GM19395 (cell line): ENCODE results near the gene ACBD4.

Source experiments
- ATAC-seq: cut with Tn5 transposase; IDR thresholded peaks from one replicate; pipeline ENCODE4 v1.9.1; 2021; ENCODE audit warnings: mild to moderate bottlenecking, moderate library complexity; ENCODE audit not compliant: unreplicated experiment

ACBD4 gene

DNA sequence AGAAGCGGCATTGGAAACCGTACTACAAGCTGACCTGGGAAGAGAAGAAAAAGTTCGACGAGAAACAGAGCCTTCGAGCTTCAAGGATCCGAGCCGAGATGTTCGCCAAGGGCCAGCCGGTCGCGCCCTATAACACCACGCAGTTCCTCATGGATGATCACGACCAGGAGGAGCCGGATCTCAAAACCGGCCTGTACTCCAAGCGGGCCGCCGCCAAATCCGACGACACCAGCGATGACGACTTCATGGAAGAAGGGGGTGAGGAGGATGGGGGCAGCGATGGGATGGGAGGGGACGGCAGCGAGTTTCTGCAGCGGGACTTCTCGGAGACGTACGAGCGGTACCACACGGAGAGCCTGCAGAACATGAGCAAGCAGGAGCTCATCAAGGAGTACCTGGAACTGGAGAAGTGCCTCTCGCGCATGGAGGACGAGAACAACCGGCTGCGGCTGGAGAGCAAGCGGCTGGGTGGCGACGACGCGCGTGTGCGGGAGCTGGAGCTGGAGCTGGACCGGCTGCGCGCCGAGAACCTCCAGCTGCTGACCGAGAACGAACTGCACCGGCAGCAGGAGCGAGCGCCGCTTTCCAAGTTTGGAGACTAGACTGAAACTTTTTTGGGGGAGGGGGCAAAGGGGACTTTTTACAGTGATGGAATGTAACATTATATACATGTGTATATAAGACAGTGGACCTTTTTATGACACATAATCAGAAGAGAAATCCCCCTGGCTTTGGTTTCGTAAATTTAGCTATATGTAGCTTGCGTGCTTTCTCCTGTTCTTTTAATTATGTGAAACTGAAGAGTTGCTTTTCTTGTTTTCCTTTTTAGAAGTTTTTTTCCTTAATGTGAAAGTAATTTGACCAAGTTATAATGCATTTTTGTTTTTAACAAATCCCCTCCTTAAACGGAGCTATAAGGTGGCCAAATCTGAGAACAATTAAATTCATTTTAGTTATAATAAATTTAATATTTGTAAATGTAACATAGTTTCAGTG, 14.5 kb downstream of the ACBD4 start:
- no peak for ATAC-seq

DNA sequence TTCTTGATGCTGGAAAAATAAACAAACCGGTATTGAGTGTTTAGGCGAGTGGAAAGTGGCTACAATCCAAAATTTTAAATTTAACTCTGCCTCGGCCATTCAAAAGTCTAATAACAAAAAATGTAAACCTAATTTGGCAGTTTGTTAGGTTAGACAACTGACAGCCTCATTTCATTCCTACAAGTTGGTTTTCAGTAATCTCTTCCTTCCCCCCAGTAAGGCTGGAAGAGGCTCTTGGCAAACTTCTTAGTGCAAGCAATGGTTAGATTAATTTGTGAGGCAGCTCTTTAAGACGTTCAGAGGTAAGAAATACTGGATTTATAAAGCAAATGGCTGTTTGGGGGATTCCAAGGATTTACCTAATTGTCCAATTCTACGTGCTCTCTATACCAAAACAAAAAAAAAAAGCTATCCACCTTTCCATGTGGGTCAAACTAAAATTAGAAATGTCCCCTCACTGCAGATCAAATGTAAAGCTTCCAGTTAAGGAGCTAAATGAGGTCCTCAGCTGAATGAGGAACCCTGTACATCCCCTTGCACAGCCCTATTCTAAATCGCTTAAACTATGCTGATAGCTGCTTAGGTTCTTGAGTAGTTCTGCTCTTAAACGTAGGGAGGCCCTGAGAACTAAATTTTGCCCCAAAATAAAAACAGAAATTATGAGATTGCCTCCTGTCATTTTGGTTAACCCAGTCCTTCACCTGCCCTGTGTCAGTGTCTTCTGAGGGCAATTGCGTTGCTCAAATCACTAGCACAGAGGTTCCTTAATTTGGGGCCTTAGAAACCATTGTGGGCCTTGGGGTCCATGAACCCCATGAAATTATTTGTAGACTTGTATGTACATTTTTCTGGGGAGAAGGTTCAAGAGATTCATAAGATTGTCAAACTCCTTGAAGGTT, 15.7 kb downstream of the ACBD4 start:
- ATAC-seq: no peak

DNA sequence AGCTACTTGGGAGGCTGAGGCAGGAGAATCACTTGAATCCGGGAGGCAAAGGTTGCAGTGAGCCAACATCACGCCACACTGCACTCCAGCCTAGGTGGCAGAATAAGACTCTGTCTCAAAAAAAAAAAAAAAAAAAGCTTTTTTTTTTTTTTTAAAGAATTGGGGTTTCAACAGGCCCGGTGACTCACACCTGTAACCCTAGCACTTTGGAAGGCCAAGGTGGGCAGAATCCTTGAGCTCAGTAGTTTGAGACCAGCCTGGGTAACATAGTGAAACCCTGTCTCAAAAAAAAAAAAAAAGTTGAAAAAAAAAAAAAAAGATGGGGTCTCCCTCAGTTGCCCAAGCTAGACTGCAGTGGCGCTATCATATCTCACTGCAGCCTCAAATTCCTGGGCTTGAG, 19.5 kb downstream of the ACBD4 start:
- no peak for ATAC-seq

DNA sequence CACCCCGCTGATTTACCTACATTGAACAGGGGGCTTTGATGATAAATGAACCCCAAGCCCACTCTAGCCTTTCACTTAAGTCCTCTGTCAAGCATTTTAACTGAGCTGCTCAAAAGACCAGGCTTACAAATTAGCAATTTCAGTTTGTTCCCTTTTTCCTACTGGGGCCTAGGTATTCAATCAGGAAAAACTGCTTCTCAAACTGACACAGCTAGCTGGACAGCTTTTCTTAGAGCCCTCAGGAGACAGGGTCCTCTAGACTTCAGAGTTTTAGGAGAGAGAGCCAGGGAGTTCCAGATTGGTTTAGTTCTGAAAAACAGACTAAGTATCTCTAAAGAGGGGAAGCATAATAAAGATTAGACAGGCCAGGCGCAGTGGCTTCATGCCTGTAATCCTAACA, 20.0 kb downstream of the ACBD4 start:
- ATAC-seq: no peak

DNA sequence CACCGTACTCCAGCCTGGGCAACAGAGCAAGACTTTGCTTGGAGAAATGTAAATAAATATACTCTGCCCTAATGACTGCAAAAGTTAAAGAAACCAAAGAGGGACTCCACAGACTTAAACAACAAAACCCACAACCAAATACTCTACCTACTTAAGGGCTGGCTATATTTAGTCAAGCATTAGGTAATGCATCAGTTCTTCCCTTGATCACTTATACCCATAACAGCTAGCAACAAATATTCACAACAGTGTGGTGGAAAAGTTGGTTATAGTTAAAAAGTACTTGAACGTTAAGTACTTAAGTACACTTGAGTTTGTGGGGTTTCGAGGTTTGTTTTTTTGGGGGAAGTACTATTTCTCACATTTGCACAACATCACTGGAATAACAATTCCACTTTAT, 20.8 kb downstream of the ACBD4 start:
- no peak for ATAC-seq

DNA sequence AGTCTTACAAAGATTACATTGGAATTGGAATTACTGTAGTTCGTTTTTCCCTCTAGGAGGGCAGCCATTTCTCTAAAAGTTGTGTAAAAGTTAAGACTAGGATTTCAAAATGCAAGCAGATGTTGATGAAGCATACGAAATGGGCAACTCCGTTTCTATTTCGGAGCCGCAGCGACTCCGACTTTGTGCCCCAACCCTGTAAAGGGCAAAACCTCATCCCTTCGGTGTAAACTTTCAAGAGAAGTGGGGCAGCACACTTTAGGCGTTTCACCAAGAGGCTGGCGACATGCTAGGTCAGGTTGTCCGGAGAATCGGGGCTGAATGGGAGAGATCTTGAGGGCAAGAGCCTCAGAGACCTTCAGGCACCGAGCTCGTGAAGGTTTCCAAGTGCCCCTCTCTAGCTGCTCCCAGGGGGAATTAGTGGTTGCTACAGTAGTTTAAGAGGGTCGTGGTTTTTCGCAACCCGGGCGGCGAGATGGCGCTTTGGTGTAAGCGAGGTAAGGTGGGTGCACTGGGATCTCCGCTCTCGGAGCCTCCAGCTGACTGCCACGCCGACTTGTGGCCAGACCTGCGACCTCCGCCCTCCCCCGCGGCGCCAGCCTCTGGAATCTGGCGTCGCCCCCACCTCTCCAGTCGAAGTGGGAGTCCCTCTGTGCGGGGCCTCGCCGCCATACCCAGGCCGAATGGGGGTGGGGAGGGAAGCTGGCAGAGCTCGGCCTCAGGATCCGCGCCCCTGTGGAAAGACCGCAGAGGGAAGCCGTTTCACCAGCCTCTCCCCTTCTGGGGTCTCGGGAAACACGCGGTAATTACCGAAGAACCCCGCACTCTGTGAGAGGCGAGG, 25.2 kb downstream of the ACBD4 start:
- peak; percentile 13 for ATAC-seq

DNA sequence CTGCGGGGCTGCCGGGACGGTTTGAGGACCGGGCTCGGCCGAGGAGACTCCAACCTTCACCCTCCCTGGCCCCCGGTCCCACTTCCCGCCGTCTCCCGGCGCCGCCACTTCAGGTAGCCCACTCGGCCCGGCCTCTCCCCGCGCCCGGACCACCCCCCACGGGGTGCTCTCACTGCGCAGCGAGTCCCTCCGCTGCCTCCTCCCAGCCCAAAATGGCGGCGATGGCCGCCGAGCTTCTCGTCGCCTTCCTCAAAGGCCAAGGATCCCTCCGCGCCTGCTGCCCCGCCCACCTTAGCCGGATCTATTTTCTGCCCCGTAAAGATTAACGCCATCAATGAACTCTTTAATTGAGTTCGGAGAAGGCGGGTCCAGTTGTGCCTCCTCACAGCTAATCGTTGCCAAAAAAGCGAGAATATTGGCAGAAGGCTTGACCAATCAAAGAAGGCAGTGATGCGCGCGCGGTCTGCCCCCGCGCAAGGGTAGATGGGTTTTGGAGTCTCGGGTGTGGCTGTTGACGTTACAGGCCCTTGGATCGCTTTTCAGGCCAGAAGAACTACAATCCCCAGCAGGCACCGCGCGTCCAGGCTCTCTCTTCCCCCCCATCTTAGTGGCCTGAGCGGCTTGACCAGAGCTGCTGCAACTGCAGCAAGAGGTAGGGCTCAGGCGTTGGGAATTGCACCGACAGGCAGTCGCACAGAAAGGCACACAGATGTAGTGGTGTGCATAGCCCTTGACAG, 26.0 kb downstream of the ACBD4 start, which contains the start of gene HEXIM2:
Gene HEXIM2 (plus strand): TSS at position 588 of the 737 bp plus-strand sequence. CDS start 919 bp downstream, outside the sequence.
- ATAC-seq: peak; percentile 88

DNA sequence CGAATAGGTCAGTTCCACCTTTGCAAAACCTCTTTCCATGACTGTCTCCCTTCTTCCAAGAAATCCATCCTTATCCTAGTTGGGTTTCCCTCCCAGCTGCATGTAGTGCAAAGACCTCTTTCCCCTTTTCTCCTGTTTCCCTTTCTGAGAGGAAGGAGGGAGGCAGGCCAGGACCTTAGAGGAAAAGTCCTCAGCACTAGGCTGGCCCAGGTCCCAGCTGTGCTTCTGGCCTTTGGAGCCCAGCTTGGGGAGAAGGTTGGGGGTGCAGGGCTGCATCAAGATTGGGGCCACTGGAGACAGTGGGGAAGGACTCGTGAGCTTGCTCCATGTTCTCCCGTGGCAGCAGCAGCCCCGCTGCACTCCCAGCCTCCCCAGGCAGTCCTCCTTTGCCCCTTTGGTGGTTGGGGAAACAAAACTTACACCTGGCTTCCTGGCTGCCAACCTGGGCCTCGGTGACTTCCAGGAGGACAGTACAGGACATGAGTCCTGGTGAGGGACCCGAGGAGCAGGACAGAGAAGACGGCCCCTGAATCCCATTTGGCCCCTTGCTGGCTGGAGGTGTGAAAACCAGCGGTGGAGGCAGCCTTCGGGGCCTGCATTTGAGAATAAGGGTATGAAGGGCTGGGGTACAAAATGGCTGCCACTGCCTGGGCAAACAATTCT, 26.7 kb downstream of the ACBD4 start:
- ATAC-seq: no peak

DNA sequence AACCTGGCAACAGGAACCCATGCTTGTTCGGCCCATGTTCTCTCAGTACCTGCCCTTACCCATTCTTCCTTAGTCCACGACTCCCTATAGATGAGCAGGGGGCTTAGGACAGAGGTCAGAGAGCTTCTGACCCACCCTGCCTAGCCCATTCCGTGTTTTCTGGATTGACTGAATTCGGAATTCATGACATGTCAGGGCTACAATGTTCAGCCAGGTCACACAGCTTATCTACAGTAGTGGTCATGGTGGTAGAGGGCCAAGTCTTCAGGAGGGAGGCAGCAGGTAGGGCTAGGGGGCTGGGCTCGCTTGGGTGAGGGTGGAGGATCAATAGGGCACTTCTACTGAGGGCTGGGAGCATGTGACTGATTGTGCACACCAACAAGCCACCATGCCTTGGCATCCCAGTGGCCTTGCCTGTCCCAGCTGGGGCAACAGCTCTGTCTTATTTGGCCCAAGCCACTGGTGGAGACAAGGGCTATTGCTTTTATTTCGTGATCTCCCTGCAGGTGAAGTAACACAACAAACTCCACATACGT, 29.3 kb downstream of the ACBD4 start:
- no peak for ATAC-seq

DNA sequence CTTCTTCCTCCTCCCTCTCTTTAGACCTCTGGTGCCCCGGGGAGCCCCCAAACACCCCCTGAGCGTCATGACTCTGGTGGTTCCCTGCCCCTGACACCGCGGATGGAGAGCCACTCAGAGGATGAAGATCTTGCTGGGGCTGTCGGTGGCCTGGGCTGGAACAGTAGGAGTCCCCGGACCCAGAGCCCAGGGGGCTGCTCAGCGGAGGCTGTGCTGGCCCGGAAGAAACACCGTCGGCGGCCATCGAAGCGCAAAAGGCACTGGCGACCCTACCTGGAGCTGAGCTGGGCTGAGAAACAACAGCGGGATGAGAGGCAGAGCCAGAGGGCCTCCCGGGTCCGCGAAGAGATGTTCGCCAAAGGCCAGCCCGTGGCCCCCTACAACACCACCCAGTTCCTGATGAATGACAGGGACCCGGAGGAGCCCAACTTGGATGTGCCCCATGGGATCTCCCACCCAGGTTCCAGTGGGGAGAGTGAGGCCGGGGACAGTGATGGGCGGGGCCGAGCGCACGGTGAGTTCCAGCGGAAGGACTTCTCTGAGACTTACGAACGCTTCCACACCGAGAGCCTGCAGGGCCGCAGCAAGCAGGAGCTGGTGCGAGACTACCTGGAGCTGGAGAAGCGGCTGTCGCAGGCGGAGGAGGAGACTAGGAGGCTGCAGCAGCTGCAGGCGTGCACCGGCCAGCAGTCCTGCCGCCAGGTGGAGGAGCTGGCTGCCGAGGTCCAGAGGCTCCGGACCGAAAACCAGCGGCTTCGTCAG, 33.7 kb downstream of the ACBD4 start:
- no peak for ATAC-seq

DNA sequence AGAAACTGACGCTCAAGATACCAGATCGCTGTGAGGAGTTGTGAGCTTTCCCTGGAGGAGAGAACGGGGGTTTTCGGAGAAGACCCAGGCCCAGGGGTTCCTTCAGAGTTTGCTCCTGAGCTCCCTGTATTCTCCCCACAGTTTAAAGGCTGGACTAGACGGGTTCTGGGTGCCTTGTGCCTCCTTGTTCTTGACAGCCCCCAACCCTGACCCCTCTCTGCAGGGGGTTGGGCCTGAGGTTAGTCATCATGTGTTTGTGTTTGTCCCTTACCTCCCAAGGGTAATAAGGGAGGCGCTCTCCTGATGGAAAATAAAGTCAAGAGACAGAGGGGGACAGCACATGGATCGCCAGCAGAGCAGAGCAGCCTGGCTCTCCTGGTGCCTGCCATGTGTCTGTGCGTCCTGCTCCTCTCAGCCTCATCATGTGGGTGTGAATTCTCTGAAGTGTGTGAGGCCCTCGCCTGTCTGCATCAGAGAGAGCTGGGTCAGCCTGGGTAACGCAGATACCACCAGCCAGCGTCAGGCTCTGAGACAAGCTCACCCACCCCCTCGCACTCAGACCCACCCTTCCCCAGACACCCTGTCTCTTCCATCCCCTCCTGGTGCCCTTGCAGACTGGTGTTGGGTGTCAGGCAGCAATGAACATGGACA, 34.9 kb downstream of the ACBD4 start:
- ATAC-seq: no peak

DNA sequence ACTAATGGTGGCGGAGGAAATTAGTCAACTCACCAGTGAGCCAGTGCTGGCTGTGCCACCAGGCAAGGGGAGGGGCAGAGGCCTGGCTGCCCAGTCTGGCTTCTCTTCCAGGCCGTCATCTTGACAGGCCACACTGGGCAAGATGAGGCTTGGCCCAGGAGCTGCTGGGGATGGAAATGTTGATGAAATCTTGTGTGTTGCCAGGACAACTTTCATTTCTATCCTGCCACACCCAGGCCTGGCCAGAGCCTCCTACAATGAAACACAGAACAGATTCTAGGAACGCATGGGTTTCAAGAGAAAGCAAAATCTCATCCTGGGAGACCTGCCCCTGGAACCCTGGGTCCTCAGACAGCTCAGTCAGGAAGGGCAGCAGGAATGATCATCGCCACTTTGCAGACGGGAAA, 35.4 kb downstream of the ACBD4 start:
- no peak for ATAC-seq

DNA sequence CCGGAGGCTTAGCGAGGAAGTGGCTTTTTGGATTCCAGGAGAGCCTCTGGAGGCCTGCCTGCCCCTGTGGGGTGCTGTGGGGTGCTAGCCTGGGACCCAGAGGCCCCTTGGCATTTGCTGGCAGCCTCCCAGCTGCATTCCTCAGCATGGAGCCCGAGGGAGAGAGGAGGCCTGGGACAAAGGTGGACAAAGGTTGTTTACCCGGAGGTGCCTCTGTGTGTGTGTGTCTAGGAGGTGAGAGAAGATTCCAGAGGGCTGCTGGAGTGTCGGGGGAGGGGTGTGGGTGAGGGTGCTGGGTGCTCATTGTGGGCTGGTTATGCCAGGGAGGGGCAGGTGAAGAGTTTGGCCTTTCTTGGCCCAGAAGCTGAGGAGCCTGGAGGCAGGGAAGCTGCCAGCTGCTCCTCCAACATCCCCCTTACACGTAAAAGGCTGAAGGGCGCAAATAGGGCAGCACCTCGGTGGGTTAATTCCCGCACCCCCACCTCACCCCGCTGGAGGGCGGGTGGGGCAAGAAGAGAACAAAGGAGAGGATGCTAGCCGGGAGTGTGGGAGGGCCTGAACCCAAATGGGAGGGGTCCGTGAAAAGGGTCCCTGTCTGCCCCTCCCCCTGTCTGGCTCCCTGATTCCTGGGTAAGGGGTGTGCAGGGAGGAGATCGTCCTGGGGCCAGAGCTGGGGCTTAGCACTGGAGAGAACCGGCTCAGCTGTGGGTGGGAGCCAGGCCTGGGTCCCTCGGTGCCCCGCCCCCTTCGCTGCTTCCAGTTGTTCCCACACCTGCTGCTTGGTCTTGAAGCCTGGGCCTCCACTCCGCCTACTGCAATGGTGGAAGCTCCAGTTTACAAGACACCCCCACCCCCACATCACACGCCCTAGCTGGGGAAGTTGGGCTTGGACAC, 36.1 kb downstream of the ACBD4 start:
- no peak for ATAC-seq

DNA sequence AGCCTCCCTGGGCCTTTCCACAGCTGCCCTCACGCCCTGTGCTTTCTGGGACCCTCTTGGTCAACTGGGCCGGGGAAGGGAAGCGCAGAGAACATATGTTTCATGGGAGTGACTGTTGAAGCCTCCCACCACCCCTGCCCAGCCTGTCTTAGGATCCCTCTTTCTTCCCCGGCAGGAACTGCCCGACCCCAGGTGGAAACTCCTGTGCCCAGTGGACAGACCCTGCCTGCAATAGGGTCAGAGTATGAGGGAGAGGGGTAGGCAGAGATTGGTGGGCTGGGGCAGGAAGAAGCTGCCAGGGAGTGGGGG, 36.7 kb downstream of the ACBD4 start:
- no peak for ATAC-seq

DNA sequence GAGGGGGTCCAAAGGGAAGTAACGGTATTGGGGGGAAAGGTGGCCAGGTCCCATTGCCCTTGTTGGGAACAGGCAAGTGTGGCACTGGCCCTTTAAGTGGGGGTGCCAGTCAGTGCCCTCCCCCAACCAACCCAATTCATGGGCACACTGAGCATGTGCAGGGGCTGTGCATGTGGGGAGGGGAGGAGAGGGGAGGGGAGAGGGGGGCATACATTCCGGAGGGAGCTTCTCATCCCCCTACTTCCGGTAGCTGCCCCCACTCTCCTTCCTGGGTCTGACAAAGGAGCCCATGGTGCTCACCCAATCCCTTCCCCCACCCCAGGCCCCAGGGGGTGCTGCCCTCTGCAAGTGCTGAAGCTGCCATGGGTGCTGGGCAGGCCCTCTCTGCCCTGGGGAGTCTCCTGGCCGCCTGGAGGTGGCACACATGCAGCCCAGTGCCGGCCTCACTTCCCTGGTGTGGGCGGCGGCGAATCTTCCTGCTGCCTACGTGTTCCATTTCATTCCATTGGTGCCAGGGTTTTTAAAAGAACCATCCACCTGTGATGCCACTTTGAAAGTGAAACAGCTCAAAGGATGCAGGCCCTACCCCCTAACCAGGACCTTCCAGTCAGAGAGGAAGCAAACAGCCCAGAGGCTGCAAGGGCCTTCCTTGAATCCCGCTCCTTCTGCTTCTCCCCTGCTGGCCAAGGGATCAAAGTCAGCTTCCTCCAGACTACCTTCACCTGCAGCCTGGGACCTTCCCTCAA, 37.2 kb downstream of the ACBD4 start:
- ATAC-seq: no peak

DNA sequence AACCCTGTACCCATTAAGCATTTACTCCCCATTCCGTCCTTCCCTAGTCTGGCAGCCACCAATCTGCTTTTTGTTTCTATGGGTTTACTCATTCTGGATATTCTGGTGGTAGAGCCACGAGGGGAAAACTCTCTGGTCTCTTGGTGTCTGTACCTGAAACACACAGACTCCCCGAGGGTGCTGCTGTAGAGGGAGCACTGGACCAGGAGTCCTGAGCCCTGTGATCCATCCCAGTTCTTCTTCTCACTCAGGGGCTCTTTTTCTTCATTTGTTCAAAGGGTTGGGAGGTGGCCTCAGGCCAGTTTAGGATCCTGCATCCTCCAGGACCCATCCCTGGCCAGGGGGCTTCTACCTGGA, 40.2 kb downstream of the ACBD4 start:
- ATAC-seq: no peak

DNA sequence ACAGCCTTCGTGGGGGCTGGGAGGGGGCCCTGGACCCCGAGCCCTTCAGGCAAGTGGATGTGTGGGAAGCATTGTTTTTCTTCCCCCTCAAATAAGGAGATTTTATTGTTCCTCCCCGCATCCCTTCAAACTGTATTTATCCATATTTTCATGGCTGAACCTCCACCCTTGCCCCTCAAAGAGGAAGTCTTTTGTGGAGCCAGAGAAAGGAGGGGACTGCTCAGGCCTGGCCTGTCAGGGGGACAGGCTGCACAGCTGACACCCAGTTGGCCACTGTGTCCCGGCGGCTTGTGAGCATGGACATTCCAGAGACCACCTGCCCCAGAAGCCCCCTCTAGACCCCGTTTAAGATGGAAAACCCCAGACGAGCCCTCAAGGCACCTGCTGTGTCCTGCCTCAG, 42.1 kb downstream of the ACBD4 start:
- ATAC-seq: no peak
